HepG2 (cell line): ENCODE results near the gene RNF5. TPM values are rescaled to one million over a fixed set of nuclear protein-coding genes. Genes with fewer than 3 reads are reported as not detected.

ENCODE experiments used
- ARID4A ChIP-seq: sonication (generic); formaldehyde crosslinking; IDR thresholded peaks from 2 replicates; pipeline ENCODE4 v1.5.0; 2020; ENCODE audit warnings: mild to moderate bottlenecking, missing genetic modification reagents, borderline replicate concordance
- ATF2 ChIP-seq: sonication (generic); formaldehyde crosslinking; IDR thresholded peaks from 2 replicates; pipeline ENCODE4 v1.4.0; 2020; ENCODE audit warnings: missing genetic modification reagents
- GABPB1 ChIP-seq: IDR thresholded peaks from 2 replicates; pipeline ENCODE4 v1.6.1; 2016; ENCODE audit warnings: mild to moderate bottlenecking, missing genetic modification reagents, moderate library complexity, missing compliant biosample characterization
- HNRNPL ChIP-seq: fragments of 200-400 bp; formaldehyde crosslinking; IDR thresholded peaks from 2 replicates; pipeline ENCODE4 v1.6.1; 2017; ENCODE audit warnings: mild to moderate bottlenecking, low read depth, low read length
- NR2C2 ChIP-seq: sonication (generic); formaldehyde crosslinking; IDR thresholded peaks from 2 replicates; pipeline ENCODE4 v1.4.0; 2020; ENCODE audit warnings: missing genetic modification reagents, mild to moderate bottlenecking, moderate library complexity, borderline replicate concordance
- PAWR ChIP-seq: sonication (generic); formaldehyde crosslinking; IDR thresholded peaks from 2 replicates; pipeline ENCODE4 v1.4.0; 2020; ENCODE audit warnings: missing genetic modification reagents, mild to moderate bottlenecking, borderline replicate concordance
- ZHX1 ChIP-seq: sonication (generic); formaldehyde crosslinking; IDR thresholded peaks from 2 replicates; pipeline ENCODE4 v1.8.1; 2022; ENCODE audit warnings: low read depth, mild to moderate bottlenecking, missing genetic modification reagents
- ZNF207 ChIP-seq: fragments of 450-650 bp; IDR thresholded peaks from 2 replicates; pipeline ENCODE4 v1.6.1; 2016; ENCODE audit warnings: antibody characterized with exemption, borderline replicate concordance
- ZNF446 ChIP-seq: sonication (generic); formaldehyde crosslinking; IDR thresholded peaks from 2 replicates; pipeline ENCODE4 v1.5.0; 2020; ENCODE audit warnings: mild to moderate bottlenecking, missing genetic modification reagents
- ZNF510 ChIP-seq: sonication (generic); formaldehyde crosslinking; IDR thresholded peaks from 2 replicates; pipeline ENCODE4 v1.4.0; 2020; ENCODE audit warnings: low read depth, mild to moderate bottlenecking, missing genetic modification reagents
- ZSCAN9 ChIP-seq: IDR thresholded peaks from 2 replicates; pipeline ENCODE4 v1.6.1; 2016; ENCODE audit warnings: borderline replicate concordance
- polyA plus RNA-seq, 8 experiments: library from polyadenylated mRNA; depleted of rRNA in 3 of 8; stranded (reverse) in 7 of 8; unstranded in 1 of 8; fragments of >200 nt; fragmentation: Illumina TruSeq in 4 of 8; extraction: Trizol in 4 of 8; gene quantifications; 2 replicates each; pipeline versions ENCODE4 v1.2.1 to v1.2.3, GENCODE V29; 2011 to 2016; ENCODE audit warnings: low read depth in 4 of 8, missing spikeins in 1 of 8, mixed read lengths in 1 of 8; ENCODE audit not compliant: insufficient read depth in 1 of 8
- total RNA-seq, 5 experiments: library from RNA; depleted of rRNA; stranded (reverse); fragments of >200 nt; fragmentation: Illumina TruSeq; extraction: Trizol; gene quantifications; 2 replicates each; pipeline ENCODE4 v1.2.3, GENCODE V29; 2016; ENCODE audit warnings: low read depth in 1 of 5
- TF ChIP-seq, protein P1 (sequence below): sonication (generic); formaldehyde crosslinking; IDR thresholded peaks from 2 replicates; pipeline ENCODE4 v1.4.0; 2020; ENCODE audit warnings: mild to moderate bottlenecking, missing genetic modification reagents
- TF ChIP-seq, protein P2 (sequence below): sonication (generic); formaldehyde crosslinking; IDR thresholded peaks from 2 replicates; pipeline ENCODE4 v1.4.0; 2020; ENCODE audit warnings: mild to moderate bottlenecking, missing genetic modification reagents
- TF ChIP-seq, protein P3 (sequence below), 2 experiments: sonication (generic) in 1 of 2; formaldehyde crosslinking in 1 of 2; IDR thresholded peaks; 2 replicates each; pipeline versions ENCODE4 v1.4.0 to v1.6.1; 2016 to 2020; ENCODE audit warnings: borderline replicate concordance in 1 of 2, low read depth in 1 of 2, mild to moderate bottlenecking in 1 of 2, missing genetic modification reagents in 1 of 2

RNF5 gene
- total and polyA plus RNA-seq, 2 of the 13 experiments (the other 11 are each of a cell fraction or from before 2014, with no cell fraction given) = 98.0 to 131 TPM

- TF ChIP-seq ATF2 (CRISPR knock-in tag) (no peak), ZNF207 (no peak), HNRNPL (no peak), ZSCAN9 (no peak), ARID4A (CRISPR knock-in tag) (no peak), NR2C2 (CRISPR knock-in tag) (peak; percentile 43; the same call in 1 of the 2 replicates), PAWR (CRISPR knock-in tag) (no peak), ZNF510 (CRISPR knock-in tag) (no peak), ZNF446 (CRISPR knock-in tag) (no peak), GABPB1 (peak; percentile 49; the same call in 1 of the 2 replicates), ZHX1 (CRISPR knock-in tag) (no peak)
- TF ChIP-seq, protein P1, sequence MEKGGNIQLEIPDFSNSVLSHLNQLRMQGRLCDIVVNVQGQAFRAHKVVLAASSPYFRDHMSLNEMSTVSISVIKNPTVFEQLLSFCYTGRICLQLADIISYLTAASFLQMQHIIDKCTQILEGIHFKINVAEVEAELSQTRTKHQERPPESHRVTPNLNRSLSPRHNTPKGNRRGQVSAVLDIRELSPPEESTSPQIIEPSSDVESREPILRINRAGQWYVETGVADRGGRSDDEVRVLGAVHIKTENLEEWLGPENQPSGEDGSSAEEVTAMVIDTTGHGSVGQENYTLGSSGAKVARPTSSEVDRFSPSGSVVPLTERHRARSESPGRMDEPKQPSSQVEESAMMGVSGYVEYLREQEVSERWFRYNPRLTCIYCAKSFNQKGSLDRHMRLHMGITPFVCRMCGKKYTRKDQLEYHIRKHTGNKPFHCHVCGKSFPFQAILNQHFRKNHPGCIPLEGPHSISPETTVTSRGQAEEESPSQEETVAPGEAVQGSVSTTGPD (CRISPR knock-in tag) = no peak
- TF ChIP-seq, protein P2, sequence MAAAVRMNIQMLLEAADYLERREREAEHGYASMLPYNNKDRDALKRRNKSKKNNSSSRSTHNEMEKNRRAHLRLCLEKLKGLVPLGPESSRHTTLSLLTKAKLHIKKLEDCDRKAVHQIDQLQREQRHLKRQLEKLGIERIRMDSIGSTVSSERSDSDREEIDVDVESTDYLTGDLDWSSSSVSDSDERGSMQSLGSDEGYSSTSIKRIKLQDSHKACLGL (CRISPR knock-in tag) = no peak
- TF ChIP-seq, protein P3, sequence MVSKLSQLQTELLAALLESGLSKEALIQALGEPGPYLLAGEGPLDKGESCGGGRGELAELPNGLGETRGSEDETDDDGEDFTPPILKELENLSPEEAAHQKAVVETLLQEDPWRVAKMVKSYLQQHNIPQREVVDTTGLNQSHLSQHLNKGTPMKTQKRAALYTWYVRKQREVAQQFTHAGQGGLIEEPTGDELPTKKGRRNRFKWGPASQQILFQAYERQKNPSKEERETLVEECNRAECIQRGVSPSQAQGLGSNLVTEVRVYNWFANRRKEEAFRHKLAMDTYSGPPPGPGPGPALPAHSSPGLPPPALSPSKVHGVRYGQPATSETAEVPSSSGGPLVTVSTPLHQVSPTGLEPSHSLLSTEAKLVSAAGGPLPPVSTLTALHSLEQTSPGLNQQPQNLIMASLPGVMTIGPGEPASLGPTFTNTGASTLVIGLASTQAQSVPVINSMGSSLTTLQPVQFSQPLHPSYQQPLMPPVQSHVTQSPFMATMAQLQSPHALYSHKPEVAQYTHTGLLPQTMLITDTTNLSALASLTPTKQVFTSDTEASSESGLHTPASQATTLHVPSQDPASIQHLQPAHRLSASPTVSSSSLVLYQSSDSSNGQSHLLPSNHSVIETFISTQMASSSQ (IDR thresholded peaks at IDR 0.05; ENCODE audit: low read depth) = no peak
- TF ChIP-seq, protein P3 (CRISPR knock-in tag; IDR thresholded peaks at IDR 0.05; ENCODE audit: borderline replicate concordance) = no peak
These were observed 14.4 kb downstream of the RNF5 start, which contains the start of gene GPSM3 (continued) for GRCh38 chr6:32192608-32193039.
